Peyer's patch (tissue), 4 donors: ENCODE results near the gene AKIRIN2. TPM values are rescaled to one million over a fixed set of nuclear protein-coding genes. Genes with fewer than 3 reads are reported as not detected.
"Not testable (repeated sequence)": the region's sequence is repeated elsewhere in the genome, so short reads cannot be mapped to it uniquely, and the experiment has no call there.

Experiments used
- DNase-seq, 3 donors: peaks; one replicate each; pipeline ENCODE4 v3.0.0-alpha.2; 2017 to 2019
- H3K27ac ChIP-seq, 4 donors: fragments of 200-600 bp; sonication (generic); one replicate each; pipeline ENCODE4 v1.5.1; 2016 to 2019
- H3K27me3 ChIP-seq, 2 donors: fragments of 200-600 bp; sonication (generic); one replicate each; pipeline ENCODE4 v1.5.1; 2019
- H3K36me3 ChIP-seq, 3 donors: fragments of 200-600 bp; sonication (generic); one replicate each; pipeline ENCODE4 v1.5.1; 2016 to 2019
- H3K4me1 ChIP-seq, 4 donors: fragments of 200-600 bp; sonication (generic); one replicate each; pipeline ENCODE4 v1.5.1; 2016 to 2019
- H3K4me3 ChIP-seq, 4 donors: fragments of 200-600 bp; sonication (generic); 1 replicate in 3 of 4; 2 replicates in 1 of 4; pipeline ENCODE4 v1.5.1; 2016 to 2019; ENCODE audit warnings: mild to moderate bottlenecking in 1 of 4
- H3K9me3 ChIP-seq, 4 donors: fragments of 200-600 bp; sonication (generic); one replicate each; pipeline ENCODE4 v1.5.1; 2016 to 2019; ENCODE audit warnings: mild to moderate bottlenecking in 1 of 4
- CTCF ChIP-seq, 6 experiments: fragments of 450-650 bp in 4 of 6; fragments of 200-600 bp in 2 of 6; sonication (generic) in 1 of 6; IDR thresholded peaks; one replicate each; pipeline ENCODE4 v1.5.1; 2017 to 2019; ENCODE audit warnings: antibody characterized with exemption in 6 of 6, mild to moderate bottlenecking in 3 of 6, moderate library complexity in 1 of 6
- POLR2A ChIP-seq, 2 donors: fragments of 450-650 bp; IDR thresholded peaks; one replicate each; pipeline ENCODE4 v1.5.1; 2017; ENCODE audit warnings: antibody characterized with exemption in 2 of 2, mild to moderate bottlenecking in 2 of 2, moderate library complexity in 2 of 2
- total RNA-seq, 4 donors: library from RNA; depleted of rRNA; stranded (reverse); fragments of >200 nt; gene quantifications; one replicate each; pipeline ENCODE4 v1.1.0, GENCODE V29; 2016

The AKIRIN2 gene
- total RNA-seq, 4 donors from 2014 or later: 24.6 to 38.2 (median 28.3) TPM

- peak in 2 of 3 donors; percentile 38 to 58 for DNase-seq
- Histone ChIP-seq H3K36me3 (no peaks in the 10 kb centered on the region), H3K9me3 (no peaks in the 10 kb centered on the region), H3K27me3 (no peaks in the 10 kb centered on the region), H3K27ac (peak overlapping the region; percentile 96 to 99 (median 98)), H3K4me3 (peak overlapping the region; percentile 71 to 99 (median 92)), H3K4me1 (peaks cover 0 to 13% (median 5%) of the 10 kb centered on the region in 4 donors)
- TF ChIP-seq CTCF (IDR thresholded peaks at IDR 0.05) (no peak), POLR2A (IDR thresholded peaks at IDR 0.05) (no peak)
Measured at GRCh38 chr6:87701344-87701675, 723 bp downstream of the AKIRIN2 start.

- peak overlapping the region; percentile 96 to 99 (median 98) for H3K27ac ChIP-seq
- TF ChIP-seq CTCF (IDR thresholded peaks at IDR 0.05) (no peak), POLR2A (IDR thresholded peaks at IDR 0.05) (no peak)
- H3K4me1 ChIP-seq: peaks cover 0 to 19% (median 5%) of the 10 kb centered on the region in 4 donors
- peak overlapping the region; percentile 71 to 99 (median 92) for H3K4me3 ChIP-seq
- H3K9me3 ChIP-seq: no peaks in the 10 kb centered on the region
- no peaks in the 10 kb centered on the region for H3K36me3 ChIP-seq
- no peaks in the 10 kb centered on the region for H3K27me3 ChIP-seq
- peak; percentile 36 to 65 (median 47) for DNase-seq
Measured at GRCh38 chr6:87700397-87701343, 1.4 kb downstream of the AKIRIN2 start.

DNA sequence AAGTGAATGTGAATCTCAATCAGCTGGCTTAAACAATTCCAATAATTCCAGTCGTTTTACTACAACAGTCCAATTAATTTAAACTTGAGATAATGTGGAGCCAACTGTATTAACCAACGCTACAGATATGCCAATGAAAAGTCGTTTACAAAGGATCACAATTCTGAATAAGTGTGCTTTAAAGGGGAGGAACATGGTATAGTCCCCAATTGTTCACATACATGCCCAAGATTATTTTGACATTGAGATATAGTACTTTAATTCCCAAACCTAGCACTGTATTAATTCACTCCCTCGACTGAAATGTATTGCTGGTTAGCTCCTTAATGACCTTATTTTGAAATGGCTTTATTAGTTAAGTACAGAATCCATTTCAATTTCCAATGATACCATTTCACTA is 2.5 kb downstream of the AKIRIN2 start:
- TF ChIP-seq POLR2A (IDR thresholded peaks at IDR 0.05): no peak
- no peak for TF ChIP-seq CTCF (IDR thresholded peaks at IDR 0.05)
- Histone ChIP-seq H3K4me3 (peak overlapping the region in 3 of 4 donors; percentile 71 to 94 (median 89)), H3K27me3 (no peaks in the 10 kb centered on the region), H3K4me1 (peaks cover 0 to 19% (median 5%) of the 10 kb centered on the region in 4 donors), H3K36me3 (no peaks in the 10 kb centered on the region), H3K9me3 (no peaks in the 10 kb centered on the region), H3K27ac (peak overlapping the region in 3 of 4 donors; percentile 29 to 98 (median 98))
- DNase-seq: no peak

GRCh38 chr6:87698547-87699006 is 3.5 kb downstream of the AKIRIN2 start:
- no peak for DNase-seq
- Histone ChIP-seq H3K36me3 (no peaks in the 10 kb centered on the region), H3K9me3 (no peaks in the 10 kb centered on the region), H3K4me3 (peak overlapping the region; percentile 12 to 89 (median 48)), H3K27me3 (no peaks in the 10 kb centered on the region), H3K27ac (peak overlapping the region in 3 of 4 donors; percentile 14 to 65 (median 29)), H3K4me1 (peaks cover 0 to 28% (median 5%) of the 10 kb centered on the region in 4 donors)
- no peak for TF ChIP-seq CTCF (IDR thresholded peaks at IDR 0.05)
- no peak for TF ChIP-seq POLR2A (IDR thresholded peaks at IDR 0.05)

- Histone ChIP-seq H3K9me3 (no peaks in the 10 kb centered on the region), H3K36me3 (no peaks in the 10 kb centered on the region), H3K27ac (peak overlapping the region in 2 of 4 donors; percentile 14 to 65), H3K4me1 (peaks cover 0 to 33% (median 5%) of the 10 kb centered on the region in 4 donors), H3K27me3 (no peaks in the 10 kb centered on the region), H3K4me3 (peak overlapping the region; percentile 12 to 89 (median 48))
- no peak for TF ChIP-seq CTCF (IDR thresholded peaks at IDR 0.05)
- no peak for TF ChIP-seq POLR2A (IDR thresholded peaks at IDR 0.05)
- no peak for DNase-seq
Measured at GRCh38 chr6:87697581-87698546, 4.2 kb downstream of the AKIRIN2 start.

GRCh38 chr6:87696817-87697216 is 5.2 kb downstream of the AKIRIN2 start:
- not testable (repeated sequence) for DNase-seq, H3K36me3 ChIP-seq, H3K27ac ChIP-seq, H3K9me3 ChIP-seq, H3K4me3 ChIP-seq, H3K27me3 ChIP-seq
- peaks cover 0 to 43% (median 6%) of the 10 kb centered on the region in 4 donors for H3K4me1 ChIP-seq
